GM12891 (cell line): ENCODE measurements around the gene PRR15L.

ENCODE experiments used
- POLR2A ChIP-seq: IDR thresholded peaks from 2 replicates; pipeline ENCODE4 v1.6.1; 2011; ENCODE audit warnings: low read depth, low read length, control low read depth
- POLR2AphosphoS5 ChIP-seq: IDR thresholded peaks from 2 replicates; pipeline ENCODE4 v1.6.1; 2011; ENCODE audit warnings: low read depth, low read length, control low read depth
- SPI1 ChIP-seq: IDR thresholded peaks from 2 replicates; pipeline ENCODE4 v1.6.1; 2011; ENCODE audit warnings: low read depth, low read length, control low read depth
- TAF1 ChIP-seq: IDR thresholded peaks from 2 replicates; pipeline ENCODE4 v1.6.1; 2011; ENCODE audit warnings: low read depth, low read length, control low read depth

GRCh38 chr17:47935961-47936360 is 21.7 kb downstream of the PRR15L start:
- TF ChIP-seq POLR2AphosphoS5 (no peak), POLR2A (no peak), TAF1 (no peak), SPI1 (no peak)
